Measurements from ENCODE around the gene SLC25A22.

SLC25A22 gene

DNA sequence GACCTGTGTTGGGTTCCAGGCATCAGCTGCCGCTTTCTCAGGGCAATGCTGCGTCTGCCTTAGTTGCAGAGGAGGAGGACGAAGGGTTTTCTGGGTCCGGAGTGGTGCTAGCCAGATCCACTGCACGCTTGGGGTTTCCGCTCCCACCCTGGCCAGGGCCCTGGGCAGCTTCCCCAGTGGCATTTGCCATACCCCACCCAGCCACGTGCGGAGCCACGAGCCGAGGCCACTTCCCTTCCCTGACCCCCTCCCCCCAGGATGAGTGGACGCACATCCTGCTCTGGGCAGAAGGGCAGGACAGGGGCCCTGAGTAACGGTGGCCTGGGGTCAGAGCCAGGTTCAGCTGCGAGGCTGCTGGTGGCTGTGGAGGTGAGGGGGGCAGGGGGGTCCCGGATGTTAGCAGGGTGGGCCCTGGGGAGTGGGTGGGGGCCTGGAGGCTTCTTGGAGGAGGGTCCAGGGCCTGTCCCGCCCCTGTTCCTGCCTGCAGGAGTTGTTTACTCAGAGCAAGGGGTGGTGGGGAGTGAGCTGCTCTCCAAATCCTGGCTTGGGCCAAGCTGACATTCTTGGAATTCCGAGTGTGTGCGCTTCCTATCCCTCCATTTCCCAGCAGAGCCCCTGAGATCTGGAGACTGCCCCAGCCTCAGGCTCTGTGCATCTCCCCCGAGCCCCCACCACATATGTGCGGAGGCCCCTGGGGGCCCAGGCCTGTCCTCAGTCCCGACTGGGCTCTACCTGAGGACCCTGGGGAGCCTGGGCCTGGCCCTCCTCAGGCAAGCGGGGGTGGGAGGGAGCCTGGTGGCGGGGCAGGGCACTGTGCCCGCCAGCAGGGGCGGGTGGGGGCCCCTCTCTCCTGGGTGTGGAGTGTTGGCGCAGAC, 46.0 kb upstream of the SLC25A22 start:
- TF ChIP-seq, protein P1, sequence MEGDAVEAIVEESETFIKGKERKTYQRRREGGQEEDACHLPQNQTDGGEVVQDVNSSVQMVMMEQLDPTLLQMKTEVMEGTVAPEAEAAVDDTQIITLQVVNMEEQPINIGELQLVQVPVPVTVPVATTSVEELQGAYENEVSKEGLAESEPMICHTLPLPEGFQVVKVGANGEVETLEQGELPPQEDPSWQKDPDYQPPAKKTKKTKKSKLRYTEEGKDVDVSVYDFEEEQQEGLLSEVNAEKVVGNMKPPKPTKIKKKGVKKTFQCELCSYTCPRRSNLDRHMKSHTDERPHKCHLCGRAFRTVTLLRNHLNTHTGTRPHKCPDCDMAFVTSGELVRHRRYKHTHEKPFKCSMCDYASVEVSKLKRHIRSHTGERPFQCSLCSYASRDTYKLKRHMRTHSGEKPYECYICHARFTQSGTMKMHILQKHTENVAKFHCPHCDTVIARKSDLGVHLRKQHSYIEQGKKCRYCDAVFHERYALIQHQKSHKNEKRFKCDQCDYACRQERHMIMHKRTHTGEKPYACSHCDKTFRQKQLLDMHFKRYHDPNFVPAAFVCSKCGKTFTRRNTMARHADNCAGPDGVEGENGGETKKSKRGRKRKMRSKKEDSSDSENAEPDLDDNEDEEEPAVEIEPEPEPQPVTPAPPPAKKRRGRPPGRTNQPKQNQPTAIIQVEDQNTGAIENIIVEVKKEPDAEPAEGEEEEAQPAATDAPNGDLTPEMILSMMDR (IDR thresholded peaks at IDR 0.05), result no peak
- no peak overlapping the region for H3K27ac Mint-ChIP-seq
- peak; percentile 70 for DNase-seq
- peaks cover 8% of the 10 kb centered on the region for H3K36me3 Mint-ChIP-seq (ENCODE audit: low read depth)
- peaks cover 40% of the 10 kb centered on the region for H3K4me1 Mint-ChIP-seq
- no peaks in the 10 kb centered on the region for H3K9me3 Mint-ChIP-seq
- peak overlapping the region; percentile 80 for H3K4me3 Mint-ChIP-seq
- peaks cover 20% of the 10 kb centered on the region for H3K27me3 Mint-ChIP-seq (ENCODE audit: low read depth, poor library complexity)

DNA sequence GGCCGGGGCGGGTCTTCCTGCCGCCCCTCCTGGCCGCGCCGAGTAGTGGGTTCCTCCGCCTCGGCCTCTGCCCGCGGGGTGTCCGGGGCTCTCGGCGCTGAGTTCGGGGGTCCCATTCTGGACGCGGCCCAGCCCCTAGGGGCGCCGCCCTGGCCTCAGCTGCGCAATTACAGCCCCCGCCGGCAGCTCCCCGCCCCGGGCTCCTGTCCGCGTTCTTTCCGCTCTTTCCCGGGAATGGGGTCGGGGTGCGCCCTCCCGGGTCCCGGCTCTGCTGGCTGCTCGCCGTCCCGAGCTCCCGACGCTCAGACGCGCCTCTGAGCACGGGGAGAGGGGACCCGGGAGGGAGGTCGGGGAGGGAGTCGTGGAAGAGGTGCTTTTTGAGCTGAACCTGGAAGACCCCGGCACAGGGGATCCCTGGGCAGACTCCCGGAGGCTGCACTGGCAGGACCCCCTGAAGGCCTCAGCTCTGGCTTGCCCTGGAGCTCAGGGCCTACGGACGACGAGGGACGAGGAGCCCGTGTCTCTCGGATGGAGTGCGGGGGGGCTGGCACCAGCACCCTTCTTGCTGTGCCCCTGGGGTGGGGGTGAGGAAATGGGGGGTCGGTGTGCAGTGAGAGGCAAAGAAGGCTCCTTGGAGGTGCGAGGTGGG, 45.1 kb upstream of the SLC25A22 start:
- peak; percentile 47 for DNase-seq
- H3K36me3 Mint-ChIP-seq (ENCODE audit: low read depth), result peaks cover 8% of the 10 kb centered on the region
- peak overlapping the region; percentile 80 for H3K4me3 Mint-ChIP-seq
- H3K4me1 Mint-ChIP-seq, result peaks cover 40% of the 10 kb centered on the region
- TF ChIP-seq, protein P1 (IDR thresholded peaks at IDR 0.05), result no peak
- no peaks in the 10 kb centered on the region for H3K9me3 Mint-ChIP-seq
- peaks cover 13% of the 10 kb centered on the region for H3K27me3 Mint-ChIP-seq (ENCODE audit: low read depth, poor library complexity)
- H3K27ac Mint-ChIP-seq, result no peak overlapping the region

DNA sequence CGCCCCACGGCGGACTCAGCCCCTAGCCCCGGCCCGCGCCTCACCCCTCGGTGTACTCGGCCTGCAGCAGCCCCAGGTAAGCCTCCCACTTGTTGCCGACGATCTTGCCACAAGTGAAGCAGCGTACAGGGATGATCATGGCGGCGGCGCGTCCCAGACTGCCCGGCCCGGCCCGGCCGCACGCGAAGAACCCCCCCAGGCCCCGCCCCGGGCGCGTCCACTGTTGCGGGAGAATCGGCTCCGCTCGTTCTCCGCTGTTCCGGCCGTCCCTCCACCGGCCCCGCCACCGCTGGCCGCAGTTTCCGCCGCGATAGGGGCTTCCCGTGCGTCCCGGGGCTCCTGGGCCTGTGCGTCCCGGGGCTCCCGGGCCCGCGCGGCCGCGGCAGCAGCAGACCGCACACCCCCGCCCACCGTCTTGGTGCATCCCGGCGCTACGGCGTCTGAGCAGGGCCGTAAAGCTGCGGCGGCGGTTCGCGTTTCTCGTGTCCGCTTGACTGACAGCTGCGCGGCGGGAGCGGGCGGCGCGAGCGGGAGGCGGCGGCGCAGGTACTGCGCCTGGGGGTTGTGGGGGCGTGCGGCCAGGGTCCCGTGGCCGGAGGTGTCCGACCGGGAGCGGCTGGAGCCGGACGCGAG, 44.4 kb upstream of the SLC25A22 start, which contains the start of the genes POLR2L and TSPAN4:
POLR2L (minus strand) TSS at position 160 of the 633 bp plus-strand sequence; CDS start at position 139, 21 bp downstream.
TSPAN4 (plus strand) TSS at position 483 of the 633 bp plus-strand sequence. CDS start 7,453 bp downstream, outside the sequence.
- peaks cover 13% of the 10 kb centered on the region for H3K27me3 Mint-ChIP-seq (ENCODE audit: low read depth, poor library complexity)
- H3K4me3 Mint-ChIP-seq, result peak within 1 kb of the TSS; percentile 87
- H3K9me3 Mint-ChIP-seq, result no peaks in the 10 kb centered on the region
- peak; percentile 91 for DNase-seq
- H3K4me1 Mint-ChIP-seq, result peaks cover 40% of the 10 kb centered on the region
- TF ChIP-seq, protein P1 (IDR thresholded peaks at IDR 0.05), result no peak
- H3K36me3 Mint-ChIP-seq (ENCODE audit: low read depth), result peaks cover 8% of the 10 kb centered on the region
- peak within 1 kb of the TSS; percentile 90 for H3K27ac Mint-ChIP-seq

DNA sequence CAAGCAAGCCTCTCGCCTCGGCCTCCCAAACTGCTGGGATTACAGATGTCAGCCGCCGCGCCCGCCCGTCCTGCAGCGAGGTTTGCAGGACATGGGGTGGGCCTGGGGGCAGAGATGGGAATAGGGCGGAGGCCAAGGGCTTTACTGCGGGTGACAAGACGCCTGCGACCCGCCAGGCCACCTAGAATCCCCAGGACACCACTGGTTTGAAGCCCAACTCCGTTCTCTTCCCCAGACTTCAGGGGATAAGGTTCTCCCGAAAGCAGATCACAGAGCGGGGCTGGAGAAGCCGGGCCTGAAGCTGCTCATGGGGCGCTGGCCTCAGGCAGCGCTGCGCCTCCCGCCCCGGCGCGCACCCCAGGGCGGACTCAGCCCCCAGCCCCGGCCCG, 43.9 kb upstream of the SLC25A22 start:
- Mint-ChIP-seq H3K4me3 (peak overlapping the region; percentile 87), H3K27me3 (ENCODE audit: low read depth, poor library complexity) (peaks cover 11% of the 10 kb centered on the region), H3K9me3 (no peaks in the 10 kb centered on the region), H3K27ac (peak overlapping the region; percentile 90), H3K36me3 (ENCODE audit: low read depth) (peaks cover 8% of the 10 kb centered on the region), H3K4me1 (peaks cover 40% of the 10 kb centered on the region)
- TF ChIP-seq, protein P1 (IDR thresholded peaks at IDR 0.05), result no peak
- no peak for DNase-seq

DNA sequence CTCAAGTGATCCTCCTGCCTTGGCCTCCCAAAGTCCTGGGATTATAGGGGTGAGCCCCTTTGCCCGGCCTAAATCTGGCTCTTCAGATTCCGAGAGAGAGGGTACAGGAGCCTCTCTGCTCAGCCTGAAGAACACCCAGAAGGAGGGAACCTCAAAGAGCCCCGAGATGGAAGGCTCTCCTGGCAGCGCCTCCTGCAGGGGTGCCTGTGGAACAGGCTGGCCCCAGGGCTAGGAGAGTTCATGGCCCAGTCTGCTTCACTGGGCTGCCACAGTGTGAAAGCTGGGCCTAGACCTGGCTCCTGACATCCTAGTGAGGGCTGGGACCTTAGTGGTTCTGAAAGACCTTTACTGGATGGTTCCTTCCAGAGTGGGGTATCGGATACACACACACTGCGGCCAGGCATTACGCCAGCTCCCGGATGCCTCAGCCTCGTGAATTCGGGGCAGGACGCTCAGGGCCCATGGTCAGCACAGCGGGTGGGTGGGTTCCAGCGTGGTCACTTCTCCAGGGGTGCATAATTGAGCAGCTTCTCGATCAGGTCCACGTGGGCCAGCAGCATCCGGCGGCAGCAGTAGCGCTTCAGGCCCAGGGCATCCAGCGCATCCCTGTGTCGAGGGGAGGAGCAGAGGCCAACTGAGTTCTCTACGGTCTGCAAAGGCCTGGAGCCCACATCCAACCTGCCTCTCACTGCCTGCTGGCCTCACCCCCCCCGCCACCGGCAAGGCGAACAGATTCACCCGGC, 42.0 kb upstream of the SLC25A22 start:
- H3K9me3 Mint-ChIP-seq, result no peaks in the 10 kb centered on the region
- no peak for DNase-seq
- H3K27me3 Mint-ChIP-seq (ENCODE audit: low read depth, poor library complexity), result peaks cover 3% of the 10 kb centered on the region
- TF ChIP-seq, protein P1 (IDR thresholded peaks at IDR 0.05), result peak; percentile 11
- no peak overlapping the region for H3K27ac Mint-ChIP-seq
- H3K4me3 Mint-ChIP-seq, result peak overlapping the region; percentile 87
- peaks cover 31% of the 10 kb centered on the region for H3K4me1 Mint-ChIP-seq
- H3K36me3 Mint-ChIP-seq (ENCODE audit: low read depth), result peaks cover 8% of the 10 kb centered on the region

Data from nephron progenitor cell (in vitro differentiated cells).